Breast epithelium (tissue), 4 donors: ENCODE data around the gene CNTNAP2. TPM values are rescaled to one million over a fixed set of nuclear protein-coding genes. Genes with fewer than 3 reads are reported as not detected.

Experiments
- DNase-seq, 2 donors: peaks; one replicate each; pipeline ENCODE4 v3.0.0-alpha.2; 2019; ENCODE audit warnings: low spot score in 2 of 2
- H3K27ac ChIP-seq, 2 donors: fragments of 200-600 bp; sonication (generic) in 1 of 2; one replicate each; pipeline ENCODE4 v1.5.1; 2016 to 2019; ENCODE audit warnings: mild to moderate bottlenecking in 1 of 2
- H3K27me3 ChIP-seq, 2 donors: fragments of 200-600 bp; sonication (generic) in 1 of 2; one replicate each; pipeline versions ENCODE4 v1.5.1 to v1.6.0; 2017 to 2019; ENCODE audit warnings: control low read depth in 1 of 2, mild to moderate bottlenecking in 1 of 2
- H3K36me3 ChIP-seq: fragments of 200-600 bp; one replicate; pipeline ENCODE4 v1.5.1; 2019
- H3K4me1 ChIP-seq, 2 donors: fragments of 200-600 bp; sonication (generic); one replicate each; pipeline ENCODE4 v1.5.1; 2016 to 2019; ENCODE audit warnings: control low read depth in 1 of 2
- H3K4me3 ChIP-seq, 3 donors: fragments of 200-600 bp; sonication (generic); 1 replicate in 2 of 3; 2 replicates in 1 of 3; pipeline ENCODE4 v1.5.1; 2016 to 2019; ENCODE audit warnings: mild to moderate bottlenecking in 3 of 3, moderate library complexity in 2 of 3
- H3K9me3 ChIP-seq, 2 donors: fragments of 200-600 bp; sonication (generic) in 1 of 2; one replicate each; pipeline ENCODE4 v1.5.1; 2016 to 2019; ENCODE audit warnings: control low read depth in 1 of 2
- POLR2A ChIP-seq: fragments of 450-650 bp; IDR thresholded peaks from one replicate; pipeline ENCODE4 v1.6.1; 2016; ENCODE audit warnings: antibody characterized with exemption, mild to moderate bottlenecking, moderate library complexity
- POLR2AphosphoS5 ChIP-seq, 3 donors: sonication (generic); formaldehyde crosslinking; IDR thresholded peaks; one replicate each; pipeline ENCODE4 v1.6.1; 2017; ENCODE audit warnings: antibody characterized with exemption in 3 of 3
- intact Hi-C: fragments of 100-400 bp; cut with DNase I; formaldehyde crosslinking; loops from one replicate; pipeline ENCODE4 v1.15.1; 2023; ENCODE audit warnings: low total_unique reads
- total RNA-seq, 3 donors: library from RNA; depleted of rRNA; stranded (reverse); fragments of >200 nt; gene quantifications; one replicate each; pipeline ENCODE4 v1.1.0, GENCODE V29; 2016
- TF ChIP-seq, protein P1 (sequence below), 3 donors: fragments of 450-650 bp; IDR thresholded peaks; one replicate each; pipeline ENCODE4 v1.5.1; 2016 to 2017; ENCODE audit warnings: antibody characterized with exemption in 3 of 3, mild to moderate bottlenecking in 3 of 3, moderate library complexity in 3 of 3

Gene CNTNAP2
- total RNA-seq, 3 donors from 2014 or later, result 0.29 to 0.66 TPM; not detected in 1

DNA sequence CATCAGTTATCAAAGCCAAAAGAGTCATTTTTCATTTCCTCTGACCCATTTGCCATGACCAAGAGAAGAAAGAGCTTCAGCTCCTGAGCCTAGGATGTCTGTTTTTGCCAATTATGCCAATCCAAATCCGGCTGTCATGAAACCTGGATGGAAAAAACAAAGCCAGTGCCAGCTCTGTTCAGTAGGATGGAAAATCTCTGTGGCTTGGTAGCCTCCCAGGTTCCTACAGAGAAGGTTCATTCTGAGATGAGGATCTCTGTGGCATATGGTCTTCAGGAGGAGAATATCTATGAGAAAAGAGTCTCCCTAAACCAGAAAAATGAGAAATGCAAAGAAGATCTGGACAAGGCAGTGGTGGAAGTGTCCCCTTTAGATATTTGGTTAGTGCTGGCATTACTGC lies 475.4 kb downstream of the CNTNAP2 start:
- intact Hi-C loops, result loop anchor here (2.0 kb wide), 1 partner anchor 15 kb away; no protein-coding TSS in a partner anchor
- H3K36me3 ChIP-seq, result no peaks in the 10 kb centered on the region
- TF ChIP-seq, protein P1, sequence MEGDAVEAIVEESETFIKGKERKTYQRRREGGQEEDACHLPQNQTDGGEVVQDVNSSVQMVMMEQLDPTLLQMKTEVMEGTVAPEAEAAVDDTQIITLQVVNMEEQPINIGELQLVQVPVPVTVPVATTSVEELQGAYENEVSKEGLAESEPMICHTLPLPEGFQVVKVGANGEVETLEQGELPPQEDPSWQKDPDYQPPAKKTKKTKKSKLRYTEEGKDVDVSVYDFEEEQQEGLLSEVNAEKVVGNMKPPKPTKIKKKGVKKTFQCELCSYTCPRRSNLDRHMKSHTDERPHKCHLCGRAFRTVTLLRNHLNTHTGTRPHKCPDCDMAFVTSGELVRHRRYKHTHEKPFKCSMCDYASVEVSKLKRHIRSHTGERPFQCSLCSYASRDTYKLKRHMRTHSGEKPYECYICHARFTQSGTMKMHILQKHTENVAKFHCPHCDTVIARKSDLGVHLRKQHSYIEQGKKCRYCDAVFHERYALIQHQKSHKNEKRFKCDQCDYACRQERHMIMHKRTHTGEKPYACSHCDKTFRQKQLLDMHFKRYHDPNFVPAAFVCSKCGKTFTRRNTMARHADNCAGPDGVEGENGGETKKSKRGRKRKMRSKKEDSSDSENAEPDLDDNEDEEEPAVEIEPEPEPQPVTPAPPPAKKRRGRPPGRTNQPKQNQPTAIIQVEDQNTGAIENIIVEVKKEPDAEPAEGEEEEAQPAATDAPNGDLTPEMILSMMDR (IDR thresholded peaks at IDR 0.05), result no peak
- no peak for TF ChIP-seq POLR2AphosphoS5 (IDR thresholded peaks at IDR 0.05)
- no peaks in the 10 kb centered on the region for H3K4me1 ChIP-seq
- no peak overlapping the region for H3K27ac ChIP-seq
- no peak overlapping the region for H3K4me3 ChIP-seq
- no peaks in the 10 kb centered on the region for H3K27me3 ChIP-seq
- H3K9me3 ChIP-seq, result no peaks in the 10 kb centered on the region
- DNase-seq, result no peak

DNA sequence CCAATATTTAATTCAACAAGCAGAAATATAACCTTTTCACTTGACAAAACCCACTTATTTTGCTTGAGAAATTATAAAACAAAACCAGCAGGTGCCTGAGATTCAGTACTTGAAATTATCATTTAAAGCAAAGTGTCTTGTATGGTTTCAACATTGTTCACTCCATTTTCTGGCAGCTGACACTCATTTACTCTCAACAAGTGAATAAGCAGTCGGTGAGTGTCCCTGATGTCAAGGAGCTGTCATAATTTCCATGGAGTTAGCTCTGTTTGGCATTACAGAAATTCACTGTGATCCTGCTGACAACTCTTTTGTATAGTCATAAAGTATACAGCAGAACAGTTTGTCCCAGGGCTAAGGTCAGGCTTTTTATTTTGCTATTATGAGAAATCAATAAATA lies 490.0 kb downstream of the CNTNAP2 start:
- H3K36me3 ChIP-seq, result no peaks in the 10 kb centered on the region
- H3K27ac ChIP-seq, result no peak overlapping the region
- no peaks in the 10 kb centered on the region for H3K4me1 ChIP-seq
- no peaks in the 10 kb centered on the region for H3K9me3 ChIP-seq
- H3K27me3 ChIP-seq, result no peaks in the 10 kb centered on the region
- H3K4me3 ChIP-seq, result no peak overlapping the region
- intact Hi-C loops, result loop anchor here (2.0 kb wide), 1 partner anchor 14 kb away; no protein-coding TSS in a partner anchor
- no peak for DNase-seq
- no peak for TF ChIP-seq POLR2AphosphoS5 (IDR thresholded peaks at IDR 0.05)
- TF ChIP-seq POLR2A, result no peak
- TF ChIP-seq, protein P1 (IDR thresholded peaks at IDR 0.05), result no peak

DNA sequence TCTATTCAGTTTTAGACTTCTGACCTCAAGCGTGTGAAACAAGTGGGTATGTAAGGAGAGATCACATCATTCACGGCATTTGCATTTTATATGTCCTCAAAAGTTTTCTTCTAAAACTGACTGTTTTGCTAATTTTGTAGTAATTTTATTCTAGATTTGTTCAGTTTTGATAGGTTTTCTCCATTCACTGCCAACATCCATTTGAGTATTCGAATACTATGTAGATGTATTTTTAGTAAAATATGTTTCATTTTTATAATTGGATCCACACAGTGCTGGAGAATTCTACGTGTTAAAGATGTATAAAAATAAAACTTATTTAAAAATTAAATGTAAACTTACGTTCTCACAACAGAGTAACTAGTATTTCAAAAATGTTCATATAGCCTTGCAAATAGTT lies 503.0 kb downstream of the CNTNAP2 start:
- no peak for DNase-seq
- Histone ChIP-seq H3K27me3 (no peaks in the 10 kb centered on the region), H3K4me3 (no peak overlapping the region), H3K9me3 (no peaks in the 10 kb centered on the region), H3K36me3 (no peaks in the 10 kb centered on the region), H3K27ac (no peak overlapping the region), H3K4me1 (no peaks in the 10 kb centered on the region)
- intact Hi-C loops, result no loop called here
- TF ChIP-seq, protein P1 (IDR thresholded peaks at IDR 0.05), result no peak
- TF ChIP-seq POLR2A (no peak), POLR2AphosphoS5 (IDR thresholded peaks at IDR 0.05) (no peak)

DNA sequence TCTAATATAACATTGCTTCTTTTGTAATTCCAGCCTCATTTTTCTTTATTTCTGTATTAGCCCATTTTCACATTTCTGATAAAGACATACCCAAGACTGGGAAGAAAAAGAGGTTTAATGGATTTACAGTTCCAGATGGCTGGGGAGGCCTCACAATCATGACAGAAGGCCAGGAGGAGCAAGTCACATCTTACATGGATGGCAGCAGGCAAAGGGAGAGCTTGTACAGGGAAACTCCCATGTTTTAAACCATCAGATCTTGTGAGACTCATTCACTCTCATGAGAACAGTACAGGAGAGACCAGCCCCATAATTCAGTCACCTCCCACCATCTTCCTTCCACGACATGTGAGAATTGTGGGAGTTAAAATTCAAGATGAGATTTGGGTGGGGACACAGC lies 510.3 kb downstream of the CNTNAP2 start:
- Histone ChIP-seq H3K27me3 (no peaks in the 10 kb centered on the region), H3K27ac (no peak overlapping the region), H3K4me3 (no peak overlapping the region), H3K4me1 (no peaks in the 10 kb centered on the region), H3K9me3 (peaks cover 0 to 3% of the 10 kb centered on the region in 2 donors), H3K36me3 (no peaks in the 10 kb centered on the region)
- TF ChIP-seq POLR2A (no peak), POLR2AphosphoS5 (IDR thresholded peaks at IDR 0.05) (no peak)
- TF ChIP-seq, protein P1 (IDR thresholded peaks at IDR 0.05), result no peak
- intact Hi-C loops, result no loop called here
- DNase-seq, result no peak

DNA sequence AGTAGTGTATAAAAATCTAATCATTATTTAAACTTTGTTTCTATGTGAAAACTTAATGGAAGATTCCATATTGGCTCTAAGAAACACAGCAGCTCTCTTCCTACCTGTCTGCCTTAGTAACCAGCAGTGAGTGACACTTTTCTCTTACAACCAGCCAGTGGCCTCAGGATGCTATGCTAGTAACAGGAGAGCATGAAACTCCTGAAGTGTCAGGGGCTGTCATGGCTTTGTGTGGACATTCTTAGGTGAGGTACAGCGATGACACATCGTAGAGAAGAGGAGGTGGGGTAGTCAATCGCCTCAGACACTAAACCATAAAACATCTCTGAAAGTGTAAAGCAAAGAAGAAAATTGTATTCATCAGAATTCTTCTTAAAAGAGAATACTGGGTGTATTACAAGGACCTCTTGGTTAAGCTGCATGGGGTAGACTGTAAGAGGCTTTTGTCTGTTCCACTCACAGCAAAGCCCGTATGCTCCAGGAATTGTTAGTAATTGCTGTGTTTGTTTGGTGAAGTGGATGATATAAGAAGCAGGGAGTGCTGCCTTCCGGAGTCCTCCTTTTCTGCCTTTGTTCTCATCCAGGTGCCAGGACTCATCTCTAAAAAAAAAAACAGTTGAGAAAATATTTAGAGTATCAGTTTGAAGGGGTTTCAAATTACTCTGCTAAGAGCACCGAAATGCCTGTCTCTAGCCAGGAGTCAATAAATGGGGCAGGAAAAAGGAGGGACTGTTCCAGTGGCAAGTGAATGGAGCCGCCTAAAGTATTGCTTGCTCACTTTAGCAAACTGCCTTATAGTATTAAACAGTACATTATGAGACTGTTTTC lies 518.8 kb downstream of the CNTNAP2 start:
- H3K9me3 ChIP-seq, result peaks cover 0 to 3% of the 10 kb centered on the region in 2 donors
- no peak for TF ChIP-seq POLR2A
- TF ChIP-seq POLR2AphosphoS5 (IDR thresholded peaks at IDR 0.05), result no peak
- TF ChIP-seq, protein P1 (IDR thresholded peaks at IDR 0.05), result no peak
- H3K4me3 ChIP-seq, result no peak overlapping the region
- no peaks in the 10 kb centered on the region for H3K4me1 ChIP-seq
- DNase-seq, result no peak
- intact Hi-C loops, result no loop called here
- no peak overlapping the region for H3K27ac ChIP-seq
- no peaks in the 10 kb centered on the region for H3K36me3 ChIP-seq
- no peaks in the 10 kb centered on the region for H3K27me3 ChIP-seq
